HUES64 (cell line): ENCODE measurements around the gene RBCK1. TPM values are rescaled to one million over a fixed set of nuclear protein-coding genes. Genes with fewer than 3 reads are reported as not detected.

ENCODE experiments used
- H3K27ac ChIP-seq: 2 replicates; pipeline ENCODE4 v1.7.0; 2013; ENCODE audit warnings: low read depth, low read length, inconsistent platforms
- H3K27me3 ChIP-seq: 2 replicates; pipeline ENCODE4 v1.6.1; 2013; ENCODE audit warnings: mild to moderate bottlenecking, low read length; ENCODE audit not compliant: insufficient read depth
- H3K36me3 ChIP-seq: 2 replicates; pipeline ENCODE4 v1.6.1; 2013; ENCODE audit warnings: mild to moderate bottlenecking, low read length; ENCODE audit not compliant: insufficient read depth
- H3K4me1 ChIP-seq: 2 replicates; pipeline ENCODE4 v1.6.1; 2013; ENCODE audit warnings: mild to moderate bottlenecking, low read length, moderate library complexity; ENCODE audit not compliant: insufficient read depth
- H3K4me3 ChIP-seq: 2 replicates; pipeline ENCODE4 v1.5.1; 2013; ENCODE audit warnings: mild to moderate bottlenecking, low read length, moderate library complexity
- H3K9ac ChIP-seq: 2 replicates; pipeline ENCODE4 v1.6.1; 2013; ENCODE audit warnings: mild to moderate bottlenecking, low read depth, low read length
- H3K9me3 ChIP-seq: 2 replicates; pipeline ENCODE4 v1.6.1; 2013; ENCODE audit warnings: low read depth, low read length; ENCODE audit not compliant: insufficient read depth
- WGBS: fragments of 150-250, 120-280 bp; methylation state at CpG from one replicate; pipeline ENCODE4 v1.1.7; 2013; ENCODE audit warnings: missing lambda C conversion rate; 5-methylcytosine and 5-hydroxymethylcytosine counted together
- polyA plus RNA-seq, 2 experiments: library from polyadenylated mRNA; stranded (reverse); fragments of 50-300 nt; gene quantifications; one replicate each; pipeline ENCODE4 v1.2.3, GENCODE V29; 2013

The RBCK1 gene
- 32.7 TPM for polyA plus RNA-seq (2013, experiment 1 of 2)
- polyA plus RNA-seq (2013, experiment 2 of 2) = 37.1 TPM

GRCh38 chr20:407953-408842 lies at the start of gene RBCK1:
Gene RBCK1 (plus strand): TSS chr20:408299. CDS start chr20:408758, 459 bp downstream.
- under 1% methylated on average over 77 of the region's 87 CpGs for WGBS
- peak within 1 kb of the TSS; percentile 88 for H3K9ac ChIP-seq
- peaks cover 6% of the 10 kb centered on the region; the same call in 1 of the 2 replicates for H3K9me3 ChIP-seq
- H3K4me1 ChIP-seq = 0 out of 2 replicates have a peak, but pooled peaks cover 5% of the 10 kb centered on the region
- peak within 1 kb of the TSS; percentile 87 for H3K27ac ChIP-seq
- H3K4me3 ChIP-seq = peak within 1 kb of the TSS; percentile 98
- no peaks in the 10 kb centered on the region for H3K27me3 ChIP-seq
- peaks cover 30% of the 10 kb centered on the region for H3K36me3 ChIP-seq

GRCh38 chr20:358891-359555 lies 49.1 kb upstream of the RBCK1 start:
- Histone ChIP-seq H3K4me1 (no peaks in the 10 kb centered on the region), H3K9me3 (no peaks in the 10 kb centered on the region), H3K36me3 (no peaks in the 10 kb centered on the region), H3K9ac (no peak overlapping the region), H3K4me3 (no peak overlapping the region), H3K27me3 (no peaks in the 10 kb centered on the region), H3K27ac (no peak overlapping the region)
- 91% methylated on average over 4 of the region's 4 CpGs for WGBS

GRCh38 chr20:361561-361960 lies 46.5 kb upstream of the RBCK1 start:
- H3K27me3 ChIP-seq = no peaks in the 10 kb centered on the region
- no peaks in the 10 kb centered on the region for H3K9me3 ChIP-seq
- H3K4me1 ChIP-seq = no peaks in the 10 kb centered on the region
- H3K9ac ChIP-seq = no peak overlapping the region
- no peaks in the 10 kb centered on the region for H3K36me3 ChIP-seq
- no peak overlapping the region for H3K27ac ChIP-seq
- no peak overlapping the region for H3K4me3 ChIP-seq
- 86% methylated on average over 8 of the region's 8 CpGs for WGBS

- 91% methylated on average over 13 of the region's 13 CpGs for WGBS
- Histone ChIP-seq H3K27me3 (no peaks in the 10 kb centered on the region), H3K9ac (no peak overlapping the region), H3K36me3 (no peaks in the 10 kb centered on the region), H3K4me1 (no peaks in the 10 kb centered on the region), H3K27ac (no peak overlapping the region), H3K9me3 (no peaks in the 10 kb centered on the region), H3K4me3 (no peak overlapping the region)
Measured at GRCh38 chr20:362271-363254, 45.5 kb upstream of the RBCK1 start.

- Histone ChIP-seq H3K36me3 (no peaks in the 10 kb centered on the region), H3K9me3 (no peaks in the 10 kb centered on the region), H3K9ac (no peak overlapping the region), H3K4me3 (no peak overlapping the region), H3K4me1 (no peaks in the 10 kb centered on the region), H3K27ac (no peak overlapping the region), H3K27me3 (no peaks in the 10 kb centered on the region)
- 86% methylated on average over 13 of the region's 13 CpGs for WGBS
Measured at GRCh38 chr20:363319-364078, 44.6 kb upstream of the RBCK1 start.

- Histone ChIP-seq H3K4me3 (no peak overlapping the region), H3K9me3 (no peaks in the 10 kb centered on the region), H3K36me3 (no peaks in the 10 kb centered on the region), H3K9ac (no peak overlapping the region), H3K27ac (no peak overlapping the region), H3K4me1 (no peaks in the 10 kb centered on the region), H3K27me3 (no peaks in the 10 kb centered on the region)
- WGBS = 92% methylated on average over 9 of the region's 9 CpGs
Measured at GRCh38 chr20:364905-365794, 42.9 kb upstream of the RBCK1 start.

- 87% methylated on average over 7 of the region's 7 CpGs for WGBS
- no peaks in the 10 kb centered on the region for H3K36me3 ChIP-seq
- no peak overlapping the region for H3K27ac ChIP-seq
- no peak overlapping the region for H3K4me3 ChIP-seq
- no peak overlapping the region for H3K9ac ChIP-seq
- no peaks in the 10 kb centered on the region for H3K27me3 ChIP-seq
- H3K9me3 ChIP-seq = no peaks in the 10 kb centered on the region
- H3K4me1 ChIP-seq = no peaks in the 10 kb centered on the region
Measured at GRCh38 chr20:366041-366718, 41.9 kb upstream of the RBCK1 start.

GRCh38 chr20:366719-367485 lies 41.2 kb upstream of the RBCK1 start:
- H3K4me1 ChIP-seq = peaks cover 4% of the 10 kb centered on the region; the same call in 1 of the 2 replicates

GRCh38 chr20:367486-367887 lies 40.6 kb upstream of the RBCK1 start:
- H3K36me3 ChIP-seq = no peaks in the 10 kb centered on the region
- H3K9ac ChIP-seq = no peak overlapping the region
- H3K4me1 ChIP-seq = peaks cover 7% of the 10 kb centered on the region; the same call in 1 of the 2 replicates
- H3K4me3 ChIP-seq = no peak overlapping the region
- H3K27ac ChIP-seq = no peak overlapping the region
- 84% methylated on average over 8 of the region's 8 CpGs for WGBS
- H3K27me3 ChIP-seq = no peaks in the 10 kb centered on the region
- no peaks in the 10 kb centered on the region for H3K9me3 ChIP-seq

More at GRCh38 chr20:366719-367485, 41.2 kb upstream of the RBCK1 start:
- no peak overlapping the region for H3K4me3 ChIP-seq
- 90% methylated on average over 13 of the region's 13 CpGs for WGBS
- H3K27me3 ChIP-seq = no peaks in the 10 kb centered on the region
- no peaks in the 10 kb centered on the region for H3K36me3 ChIP-seq
- H3K9me3 ChIP-seq = no peaks in the 10 kb centered on the region
- H3K9ac ChIP-seq = no peak overlapping the region
- no peak overlapping the region for H3K27ac ChIP-seq
